Measurements from ENCODE around the gene SCNN1A. TPM values are rescaled to one million over a fixed set of nuclear protein-coding genes. Genes with fewer than 3 reads are reported as not detected.
"Not testable (repeated sequence)": the region's sequence is repeated elsewhere in the genome, so short reads cannot be mapped to it uniquely, and the experiment has no call there.

SCNN1A gene
- total RNA-seq, 1 donor from 2014 or later = 55.2 TPM

DNA sequence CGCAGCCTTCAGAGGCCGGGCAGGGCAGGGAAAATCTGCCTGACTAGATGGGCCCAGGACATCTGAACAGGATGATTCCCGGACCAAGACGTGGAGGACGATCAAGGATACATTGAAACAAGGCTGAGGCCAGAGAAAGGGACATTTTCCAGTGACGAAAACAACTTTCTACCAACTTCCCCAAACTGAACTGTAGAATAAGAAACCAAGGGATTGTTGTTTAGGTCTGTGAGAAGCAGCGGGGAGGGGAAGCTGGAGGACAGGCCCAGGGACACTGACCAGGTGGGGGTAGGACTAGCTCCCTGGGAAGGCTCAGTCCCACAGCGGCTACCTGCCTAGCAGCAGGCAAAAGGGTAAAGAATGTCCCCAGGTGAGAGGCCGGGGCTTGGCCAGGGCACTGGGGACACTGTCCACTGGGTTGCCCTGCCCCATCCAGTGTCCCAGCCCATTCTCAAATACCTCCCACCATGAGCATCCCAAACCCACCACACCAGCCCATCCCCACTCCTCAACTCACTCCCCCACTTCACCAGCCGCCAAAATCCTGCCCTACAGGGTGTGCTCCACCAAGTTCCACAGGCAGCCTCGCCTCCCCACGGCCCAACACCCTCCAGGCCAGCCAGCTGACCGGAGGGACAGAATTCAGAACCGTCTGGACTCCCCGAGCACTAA lies 34.5 kb downstream of the SCNN1A start:
- Histone ChIP-seq H3K36me3 (no peaks in the 10 kb centered on the region), H3K9me3 (no peaks in the 10 kb centered on the region), H3K27me3 (no peaks in the 10 kb centered on the region), H3K4me3 (peak overlapping the region; percentile 87 to 94), H3K27ac (peak overlapping the region; percentile 99), H3K4me1 (peaks cover 75% of the 10 kb centered on the region)
- intact Hi-C loops (cut with DNase I) = no loop called here
- DNase-seq (ENCODE audit: extremely low spot score in 2 of 2) = no peak
- TF ChIP-seq POLR2AphosphoS5 (IDR thresholded peaks at IDR 0.05; ENCODE audit: insufficient read depth in 1 of 2, low read depth in 1 of 2) (peak in 1 of 2 donors; percentile 5), POLR2A (IDR thresholded peaks at IDR 0.05) (no peak)

DNA sequence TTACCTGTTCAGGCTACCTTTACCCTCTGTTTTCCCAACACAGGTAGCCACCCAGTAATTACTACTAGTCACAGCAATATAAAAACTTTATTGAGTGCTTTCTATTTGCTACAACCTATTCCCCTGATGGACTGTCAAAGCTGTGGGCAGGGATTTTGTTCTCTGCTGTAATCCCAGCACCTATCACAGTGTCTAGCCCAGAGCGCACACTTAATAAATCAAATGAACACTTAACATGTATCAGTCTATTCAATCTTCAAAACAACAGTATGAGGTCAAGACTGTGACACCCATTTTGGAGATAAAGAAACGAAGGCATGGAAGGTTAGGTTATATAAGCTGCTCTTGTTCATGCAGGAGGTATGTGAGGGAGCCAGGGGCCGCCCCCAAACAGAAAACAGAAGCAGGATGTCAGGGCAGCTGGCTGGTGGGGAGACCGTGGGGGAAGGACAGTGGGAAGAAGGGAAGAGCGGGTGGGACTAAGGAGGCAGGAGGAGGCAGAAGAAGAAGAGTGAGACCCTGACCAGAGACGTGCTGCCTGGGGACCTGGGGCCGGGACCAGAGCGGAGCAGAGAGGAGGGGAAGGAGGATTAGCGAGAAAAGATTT lies 35.2 kb downstream of the SCNN1A start:
- H3K9me3 ChIP-seq = no peaks in the 10 kb centered on the region
- no peaks in the 10 kb centered on the region for H3K27me3 ChIP-seq
- DNase-seq (ENCODE audit: extremely low spot score in 2 of 2) = no peak
- peaks cover 75% of the 10 kb centered on the region for H3K4me1 ChIP-seq
- TF ChIP-seq POLR2AphosphoS5 (IDR thresholded peaks at IDR 0.05; ENCODE audit: insufficient read depth in 1 of 2, low read depth in 1 of 2) (peak in 1 of 2 donors; percentile 55), POLR2A (IDR thresholded peaks at IDR 0.05) (no peak)
- H3K27ac ChIP-seq = peak overlapping the region; percentile 99
- H3K4me3 ChIP-seq = peak overlapping the region; percentile 87 to 94
- intact Hi-C loops (cut with DNase I) = no loop called here
- H3K36me3 ChIP-seq = no peaks in the 10 kb centered on the region

GRCh38 chr12:6338955-6339354 lies 36.4 kb downstream of the SCNN1A start:
- Histone ChIP-seq H3K4me1 (peaks cover 75% of the 10 kb centered on the region), H3K36me3 (peaks cover 0 to 2% of the 10 kb centered on the region in 2 donors), H3K9me3 (no peaks in the 10 kb centered on the region), H3K27ac (peak overlapping the region; percentile 99), H3K27me3 (no peaks in the 10 kb centered on the region), H3K4me3 (peak overlapping the region; percentile 87 to 94)
- TF ChIP-seq POLR2AphosphoS5 (IDR thresholded peaks at IDR 0.05; ENCODE audit: insufficient read depth in 1 of 2, low read depth in 1 of 2) = no peak
- TF ChIP-seq CTCF (IDR thresholded peaks at IDR 0.05) = no peak
- no peak for TF ChIP-seq POLR2A (IDR thresholded peaks at IDR 0.05)
- no peak for DNase-seq (ENCODE audit: extremely low spot score in 2 of 2)
- intact Hi-C loops (cut with DNase I) = loop anchor here (5.0 kb wide), 1 partner anchor 193 kb away; the partner anchor contains the start of gene GAPDH

- H3K27ac ChIP-seq = peak overlapping the region; percentile 99
- peaks cover 75% of the 10 kb centered on the region for H3K4me1 ChIP-seq
- not testable (repeated sequence) for H3K9me3 ChIP-seq; H3K36me3 ChIP-seq; DNase-seq (ENCODE audit: extremely low spot score in 2 of 2); H3K27me3 ChIP-seq
- intact Hi-C loops (cut with DNase I) = loop anchor here (5.0 kb wide), 1 partner anchor 194 kb away; the partner anchor contains the start of gene GAPDH
- H3K4me3 ChIP-seq = peak overlapping the region; percentile 87 to 94
These were observed 36.8 kb downstream of the SCNN1A start for GRCh38 chr12:6338536-6338935.

DNA sequence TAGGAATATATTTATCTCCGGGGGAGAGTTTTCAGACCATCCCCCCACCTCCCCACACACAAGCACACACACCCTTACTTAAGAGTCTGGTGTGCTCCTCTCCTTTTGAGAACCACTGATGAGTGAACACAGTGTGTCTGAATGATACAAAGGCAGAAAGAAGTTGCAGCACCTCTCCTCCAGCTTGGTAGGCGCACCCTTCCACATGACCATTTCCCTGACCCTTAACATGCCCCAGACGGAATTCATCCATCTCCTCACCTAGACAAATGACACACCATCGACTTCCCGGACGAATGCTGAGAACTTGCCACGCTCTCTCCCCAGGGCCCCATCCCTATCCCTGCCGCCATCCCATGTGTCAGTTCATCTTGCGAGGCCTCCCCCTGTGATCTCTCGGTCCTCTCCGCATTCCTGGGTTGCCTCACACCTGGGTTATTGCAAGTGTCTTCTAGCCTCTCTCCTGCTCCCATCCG lies 37.4 kb downstream of the SCNN1A start:
- intact Hi-C loops (cut with DNase I) = loop anchor here (2.0 to 5.0 kb wide), 2 partner anchors 47 to 194 kb away; partner anchors contain the start of genes GAPDH and LTBR
- peak overlapping the region; percentile 99 for H3K27ac ChIP-seq
- no peak for DNase-seq (ENCODE audit: extremely low spot score in 2 of 2)
- H3K36me3 ChIP-seq = peaks cover 0 to 11% of the 10 kb centered on the region in 2 donors
- no peaks in the 10 kb centered on the region for H3K27me3 ChIP-seq
- H3K9me3 ChIP-seq = no peaks in the 10 kb centered on the region
- no peak for TF ChIP-seq POLR2AphosphoS5 (IDR thresholded peaks at IDR 0.05; ENCODE audit: insufficient read depth in 1 of 2, low read depth in 1 of 2)
- no peak for TF ChIP-seq POLR2A (IDR thresholded peaks at IDR 0.05)
- no peak for TF ChIP-seq CTCF (IDR thresholded peaks at IDR 0.05)
- peaks cover 74% of the 10 kb centered on the region for H3K4me1 ChIP-seq
- peak overlapping the region; percentile 87 to 94 for H3K4me3 ChIP-seq

- intact Hi-C loops (cut with DNase I) = loop anchor here (2.0 to 5.0 kb wide), 2 partner anchors 48 to 195 kb away; partner anchors contain the start of genes GAPDH and LTBR
- H3K4me1 ChIP-seq = peaks cover 72% of the 10 kb centered on the region
- no peaks in the 10 kb centered on the region for H3K27me3 ChIP-seq
- H3K4me3 ChIP-seq = peak overlapping the region; percentile 87 to 94
- TF ChIP-seq POLR2A (IDR thresholded peaks at IDR 0.05) (no peak), CTCF (IDR thresholded peaks at IDR 0.05) (no peak), POLR2AphosphoS5 (IDR thresholded peaks at IDR 0.05; ENCODE audit: insufficient read depth in 1 of 2, low read depth in 1 of 2) (peak in 1 of 2 donors; percentile 57)
- no peak for DNase-seq (ENCODE audit: extremely low spot score in 2 of 2)
- peaks cover 0 to 20% of the 10 kb centered on the region in 2 donors for H3K36me3 ChIP-seq
- peak overlapping the region; percentile 99 for H3K27ac ChIP-seq
- no peaks in the 10 kb centered on the region for H3K9me3 ChIP-seq
These were observed 38.2 kb downstream of the SCNN1A start for GRCh38 chr12:6336889-6337853.
